Measurements from ENCODE around the gene RSPH1.

DNA sequence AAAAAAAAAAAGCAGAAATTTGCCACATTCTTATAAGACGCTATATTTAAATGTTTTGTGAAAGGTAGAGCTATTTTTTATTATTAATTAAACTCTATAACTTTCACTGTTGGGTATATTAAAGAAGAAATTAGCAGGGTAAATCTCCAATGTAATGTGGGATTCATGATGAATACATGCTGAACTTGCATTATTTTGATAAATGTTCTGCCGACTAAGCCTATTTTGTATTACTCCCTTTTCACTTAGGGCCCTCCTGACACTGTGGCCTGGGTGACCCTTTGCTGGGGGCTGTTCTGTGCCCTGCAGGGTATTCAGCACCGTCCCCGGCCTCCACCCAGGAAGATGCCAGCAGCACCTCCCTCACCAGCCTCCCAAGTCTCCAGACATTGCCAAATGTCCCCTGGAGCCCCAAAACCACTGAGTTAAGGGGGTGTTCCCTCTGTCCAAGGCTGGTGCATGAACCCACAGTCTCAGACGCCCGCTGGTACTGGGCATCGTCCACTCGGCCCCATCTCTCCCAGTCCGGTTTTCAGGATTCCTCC is 22.5 kb downstream of the RSPH1 start:
- TF ChIP-seq GATA1 (IDR thresholded peaks at IDR 0.05; ENCODE audit: low read depth, low read length), result no peak
- no peak for TF ChIP-seq POLR2A (IDR thresholded peaks at IDR 0.05; ENCODE audit: low read length)

Data from erythroblast (primary cell).